Stomach (tissue), 9 donors: ENCODE measurements around the gene ZMAT1. TPM values are rescaled to one million over a fixed set of nuclear protein-coding genes. Genes with fewer than 3 reads are reported as not detected.

Experiments
- DNase-seq, 2 donors: peaks; one replicate each; pipeline versions ENCODE4 v3.0.0 to v3.0.0-alpha.2; 2013 to 2019
- H3K27ac ChIP-seq, 5 donors: fragments of 200-600 bp in 4 of 5; sonication (generic) in 4 of 5; one replicate each; pipeline ENCODE4 v1.5.1; 2013 to 2019; ENCODE audit warnings: mild to moderate bottlenecking in 1 of 5, moderate library complexity in 1 of 5
- H3K27me3 ChIP-seq, 3 donors: fragments of 200-600 bp; sonication (generic); one replicate each; pipeline ENCODE4 v1.5.1; 2017 to 2019; ENCODE audit warnings: mixed run types in 1 of 3
- H3K36me3 ChIP-seq, 4 donors: fragments of 200-600 bp; sonication (generic); 1 replicate in 3 of 4; 2 replicates in 1 of 4; pipeline ENCODE4 v1.5.1; 2016 to 2019
- H3K4me1 ChIP-seq, 4 donors: fragments of 200-600 bp; sonication (generic); one replicate each; pipeline ENCODE4 v1.5.1; 2016 to 2019
- H3K4me3 ChIP-seq, 4 donors: fragments of 200-600 bp; sonication (generic) in 3 of 4; one replicate each; pipeline ENCODE4 v1.5.1; 2016 to 2019; ENCODE audit warnings: mild to moderate bottlenecking in 1 of 4
- H3K9me3 ChIP-seq, 4 donors: fragments of 200-600 bp; sonication (generic); one replicate each; pipeline ENCODE4 v1.5.1; 2016 to 2019
- CTCF ChIP-seq, 7 experiments: fragments of 450-650 bp in 4 of 7; fragments of 200-600 bp in 3 of 7; sonication (generic) in 3 of 7; IDR thresholded peaks; one replicate each; pipeline ENCODE4 v1.5.1; 2016 to 2019; ENCODE audit warnings: antibody characterized with exemption in 7 of 7, control low read depth in 2 of 7, mild to moderate bottlenecking in 1 of 7
- EP300 ChIP-seq: sonication (generic); formaldehyde crosslinking; IDR thresholded peaks from one replicate; pipeline ENCODE4 v1.6.1; 2017; ENCODE audit warnings: antibody characterized with exemption
- POLR2A ChIP-seq, 4 donors: fragments of 450-650 bp; IDR thresholded peaks; one replicate each; pipeline ENCODE4 v1.6.1; 2016; ENCODE audit warnings: antibody characterized with exemption in 4 of 4, control low read depth in 2 of 4, mild to moderate bottlenecking in 1 of 4, moderate library complexity in 1 of 4
- POLR2AphosphoS5 ChIP-seq, 3 donors: sonication (generic); formaldehyde crosslinking; IDR thresholded peaks; one replicate each; pipeline ENCODE4 v1.6.1; 2016; ENCODE audit warnings: antibody characterized with exemption in 3 of 3
- WGBS, 5 donors: extraction: QIAGEN DNeasy Blood & Tissue Kit in 3 of 5; methylation state at CpG; one replicate each; pipeline versions ENCODE4 v1.1.5 to v1.1.7; 2013 to 2018; 5-methylcytosine and 5-hydroxymethylcytosine counted together
- intact Hi-C: fragments of 100-400 bp; cut with DNase I; formaldehyde crosslinking; loops from one replicate; pipeline ENCODE4 v1.15.1; 2023; ENCODE audit warnings: low total_unique reads
- polyA plus RNA-seq, 3 donors: library from polyadenylated mRNA; stranded (reverse); fragments of 200-250 nt; gene quantifications; one replicate each; pipeline ENCODE4 v1.2.3, GENCODE V29; 2013
- small RNA-seq, 4 donors: library from RNA; depleted of rRNA; stranded (forward); fragments of <200 nt; gene quantifications; one replicate each; pipeline ENCODE3, GENCODE V24; 2016
- total RNA-seq, 5 donors: library from RNA; depleted of rRNA; stranded (reverse); fragments of >200 nt; gene quantifications; one replicate each; pipeline versions ENCODE4 v1.1.0 to v1.2.3, GENCODE V29; 2014 to 2016
- donor health status: healthy with polysubstance abuse.
- donor health status: Bipolar disorder and iron deficiency.
- donor health status: healthy.

ZMAT1 gene
- total and polyA plus RNA-seq, 8 donors, result 0.81 to 16.8 (median 5.1) TPM

DNA sequence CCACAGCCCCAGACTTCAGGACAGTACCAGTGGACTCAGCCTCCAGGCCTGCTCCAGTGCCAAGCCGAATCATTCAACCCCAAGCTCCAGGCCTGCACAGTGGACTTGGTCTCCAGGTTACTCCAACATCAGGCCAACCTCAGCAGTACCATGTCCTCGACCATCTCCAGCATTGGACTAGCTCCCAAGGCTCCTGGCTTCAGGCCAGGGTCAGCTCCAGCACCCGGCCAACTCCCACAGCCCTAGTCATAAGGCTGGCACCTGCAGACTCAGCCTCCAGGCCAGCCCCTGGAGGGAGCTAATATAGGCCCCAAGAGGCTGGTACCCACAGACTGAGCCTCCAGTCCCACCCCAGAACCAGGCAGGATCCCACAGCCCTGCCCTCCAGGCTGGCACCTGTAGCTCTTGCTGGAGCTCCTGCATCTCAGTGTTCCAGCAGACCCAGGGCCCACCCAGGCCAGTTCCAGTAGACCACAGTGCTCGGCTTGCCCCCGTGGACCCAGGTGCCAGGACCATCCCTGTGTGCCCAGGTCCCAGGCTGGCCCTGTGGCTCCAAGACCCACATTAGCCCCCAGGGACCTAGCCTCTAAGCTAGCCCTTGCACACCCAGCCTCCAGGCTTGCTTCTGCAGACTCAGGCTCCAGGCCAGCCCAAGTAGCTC, 25.6 kb downstream of the ZMAT1 start:
- H3K4me1 ChIP-seq, result no peaks in the 10 kb centered on the region
- H3K4me3 ChIP-seq, result no peak overlapping the region
- peak in 1 of 2 donors; percentile 2 for DNase-seq
- H3K9me3 ChIP-seq, result peaks cover 0 to 41% (median 10%) of the 10 kb centered on the region in 4 donors
- H3K36me3 ChIP-seq, result no peaks in the 10 kb centered on the region
- no peak for TF ChIP-seq EP300
- no peak for TF ChIP-seq POLR2AphosphoS5 (IDR thresholded peaks at IDR 0.05)
- no peak for TF ChIP-seq POLR2A (IDR thresholded peaks at IDR 0.05)
- no peak for TF ChIP-seq CTCF (IDR thresholded peaks at IDR 0.05)
- H3K27ac ChIP-seq, result no peak overlapping the region
- intact Hi-C loops, result no loop called here
- H3K27me3 ChIP-seq, result no peaks in the 10 kb centered on the region
- WGBS, 5 donors, result 68 to 82% (median 78%) methylated on average over 4 to 5 of the region's 5 CpGs; no CpG with 5 or more reads in 1 of the 5 donors

DNA sequence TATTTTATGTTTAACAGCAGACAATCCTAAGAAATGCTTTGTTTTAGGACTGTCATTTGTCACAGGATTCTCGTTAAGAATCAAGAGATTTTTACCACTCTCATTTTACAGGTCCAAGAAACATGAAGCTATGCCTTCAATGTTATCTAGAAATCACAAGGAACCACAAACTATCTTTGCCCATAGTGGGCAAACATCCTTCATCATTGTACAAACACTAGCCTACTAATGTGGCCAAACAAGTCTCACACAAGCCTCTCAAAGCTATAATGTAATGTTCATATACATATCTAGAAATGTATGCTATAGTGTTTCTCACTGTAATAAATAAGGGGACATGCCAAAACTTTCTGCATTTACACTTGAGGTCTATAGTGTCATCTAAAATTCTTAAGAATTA, 26.8 kb downstream of the ZMAT1 start:
- H3K27me3 ChIP-seq, result no peaks in the 10 kb centered on the region
- H3K4me1 ChIP-seq, result no peaks in the 10 kb centered on the region
- intact Hi-C loops, result no loop called here
- TF ChIP-seq POLR2AphosphoS5 (IDR thresholded peaks at IDR 0.05) (no peak), CTCF (IDR thresholded peaks at IDR 0.05) (no peak), POLR2A (IDR thresholded peaks at IDR 0.05) (no peak), EP300 (no peak)
- H3K27ac ChIP-seq, result no peak overlapping the region
- no peak for DNase-seq
- H3K9me3 ChIP-seq, result peaks cover 0 to 30% (median 10%) of the 10 kb centered on the region in 4 donors
- no peak overlapping the region for H3K4me3 ChIP-seq
- 44 to 82% (median 52%) methylated on average over 1 of the region's 1 CpG for WGBS, 5 donors
- H3K36me3 ChIP-seq, result no peaks in the 10 kb centered on the region

Small RNA genes lying within 50 kb of the gene (small RNA-seq; reads per million reads assigned to genes)
- gene RNU6-345P, result 0 reads per million in 4 donors

Other genes with a start within 250 kb of the ZMAT1 start
- 1 to 10 TPM in 3 of 5 donors, not detected in 2; 1.3 to 7.6 (median 2.6) TPM for gene TCEAL2, start 193.7 kb upstream of the ZMAT1 start, total RNA-seq
- 10 to 100 TPM in 1 of 3 donors, 1 to 10 TPM in 2; 4.7 to 21.0 (median 8.1) TPM for gene TCEAL2, start 193.7 kb upstream of the ZMAT1 start, polyA plus RNA-seq
- not detected for gene TCEAL6, start 210.5 kb upstream of the ZMAT1 start, total RNA-seq
- gene TCEAL6, start 210.5 kb upstream of the ZMAT1 start, polyA plus RNA-seq, result under 1 TPM in 1 of 3 donors, not detected in 2; 0.20 TPM
- gene BEX5, start 223.9 kb upstream of the ZMAT1 start, total RNA-seq, result 10 to 100 TPM in 1 of 5 donors, 1 to 10 TPM in 1, not detected in 3; 5.7 to 21.9 TPM
- gene BEX5, start 223.9 kb upstream of the ZMAT1 start, polyA plus RNA-seq, result 10 to 100 TPM in 1 of 3 donors, 1 to 10 TPM in 2; 5.9 to 15.7 (median 8.5) TPM